Duodenal mucosa (tissue), 2 donors: ENCODE measurements around the gene GAS7.
"Not testable (repeated sequence)": the region's sequence is repeated elsewhere in the genome, so short reads cannot be mapped to it uniquely, and the experiment has no call there.

Source experiments
- H3K27ac ChIP-seq: one replicate; pipeline ENCODE4 v1.7.0; 2013; ENCODE audit warnings: low read depth, low read length
- H3K27me3 ChIP-seq, 2 donors: one replicate each; pipeline ENCODE4 v1.7.0; 2013; ENCODE audit warnings: low read length in 2 of 2, control low read depth in 1 of 2; ENCODE audit not compliant: insufficient read depth in 2 of 2, control insufficient read depth in 1 of 2
- H3K36me3 ChIP-seq, 2 donors: one replicate each; pipeline ENCODE4 v1.7.0; 2013; ENCODE audit warnings: low read length in 2 of 2, control low read depth in 1 of 2; ENCODE audit not compliant: insufficient read depth in 2 of 2, control insufficient read depth in 1 of 2
- H3K4me1 ChIP-seq, 2 donors: one replicate each; pipeline ENCODE4 v1.7.0; 2013; ENCODE audit warnings: low read length in 2 of 2, control low read depth in 1 of 2; ENCODE audit not compliant: insufficient read depth in 2 of 2, control insufficient read depth in 1 of 2
- H3K4me3 ChIP-seq, 2 donors: one replicate each; pipeline ENCODE4 v1.7.0; 2013; ENCODE audit warnings: low read length in 2 of 2, low read depth in 1 of 2
- H3K9ac ChIP-seq, 2 donors: one replicate each; pipeline ENCODE4 v1.7.0; 2013; ENCODE audit warnings: low read length in 2 of 2, low read depth in 1 of 2
- H3K9me3 ChIP-seq, 2 donors: one replicate each; pipeline ENCODE4 v1.7.0; 2013; ENCODE audit warnings: low read length in 2 of 2, control low read depth in 1 of 2; ENCODE audit not compliant: control insufficient read depth in 1 of 2

GAS7 gene

DNA sequence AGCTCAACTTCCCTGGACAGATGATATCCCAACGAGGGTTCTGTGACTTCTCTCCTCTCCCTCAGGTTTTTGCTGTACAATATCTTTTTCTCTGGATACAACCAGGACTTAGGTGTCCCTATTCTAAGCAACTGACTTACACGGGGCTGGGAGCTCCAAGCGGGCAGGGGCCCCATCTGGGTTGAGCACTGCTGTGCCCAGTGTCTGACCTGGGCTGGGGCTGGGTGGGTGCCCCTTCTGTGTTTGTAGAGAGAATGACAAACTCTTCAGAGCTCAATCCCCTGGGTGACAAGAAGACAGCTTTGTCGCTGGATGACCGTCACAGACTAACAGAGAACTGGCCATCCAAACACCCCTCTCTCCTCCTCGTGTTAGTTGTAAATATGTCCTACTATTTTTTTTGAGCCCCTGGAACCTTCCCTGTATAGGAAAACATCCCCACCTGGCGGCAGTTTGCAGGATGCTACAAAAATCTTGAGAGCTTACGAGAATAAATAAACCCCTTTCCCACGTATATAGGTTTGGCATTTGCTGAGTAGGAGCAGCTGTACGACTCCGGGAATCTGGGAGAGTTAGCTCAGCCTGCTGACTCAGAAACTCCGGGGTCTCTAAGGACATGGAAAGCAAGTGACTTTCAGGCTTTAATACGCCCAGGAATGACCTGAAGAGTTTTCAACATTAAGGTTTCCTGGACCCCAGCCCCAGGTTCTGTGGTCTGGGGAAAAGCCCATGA lies 269.6 kb downstream of the GAS7 start:
- Histone ChIP-seq H3K27me3 (no peaks in the 10 kb centered on the region), H3K4me3 (no peak overlapping the region), H3K9ac (no peak overlapping the region), H3K36me3 (no peaks in the 10 kb centered on the region), H3K27ac (no peak overlapping the region), H3K4me1 (no peaks in the 10 kb centered on the region), H3K9me3 (no peaks in the 10 kb centered on the region)

DNA sequence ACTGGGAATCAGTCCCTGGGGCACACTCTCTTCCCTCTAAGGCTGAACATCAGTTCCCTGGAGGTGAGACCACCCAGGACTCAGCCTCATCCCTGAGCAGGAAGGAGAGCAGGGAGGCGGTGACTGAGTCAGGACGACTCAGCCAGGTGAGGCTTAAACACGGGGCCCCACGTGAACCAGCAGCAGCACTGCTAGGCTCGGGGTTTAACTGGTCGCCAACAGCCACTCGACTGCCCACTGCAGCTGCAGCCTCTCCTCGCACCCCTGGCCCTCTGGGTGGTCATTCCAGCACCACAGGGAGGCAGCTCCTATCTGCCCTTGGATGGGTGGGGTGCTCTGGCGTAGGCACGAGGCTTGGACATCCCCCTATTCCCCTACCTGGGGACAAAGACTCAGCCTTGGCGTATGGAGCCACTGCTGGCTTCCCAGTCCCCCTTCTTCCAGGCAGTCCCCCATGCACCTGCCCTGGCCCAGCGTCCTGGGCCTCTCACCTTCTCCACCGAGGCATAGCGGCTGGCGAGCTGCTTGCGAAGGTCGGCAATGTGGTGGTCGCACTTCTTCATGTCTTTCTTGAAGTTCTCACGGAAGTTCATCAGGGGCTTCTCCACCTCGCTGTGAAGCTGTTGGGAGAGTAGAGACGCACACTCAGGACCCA lies 272.1 kb downstream of the GAS7 start:
- Histone ChIP-seq H3K9ac (no peak overlapping the region), H3K36me3 (no peaks in the 10 kb centered on the region)

DNA sequence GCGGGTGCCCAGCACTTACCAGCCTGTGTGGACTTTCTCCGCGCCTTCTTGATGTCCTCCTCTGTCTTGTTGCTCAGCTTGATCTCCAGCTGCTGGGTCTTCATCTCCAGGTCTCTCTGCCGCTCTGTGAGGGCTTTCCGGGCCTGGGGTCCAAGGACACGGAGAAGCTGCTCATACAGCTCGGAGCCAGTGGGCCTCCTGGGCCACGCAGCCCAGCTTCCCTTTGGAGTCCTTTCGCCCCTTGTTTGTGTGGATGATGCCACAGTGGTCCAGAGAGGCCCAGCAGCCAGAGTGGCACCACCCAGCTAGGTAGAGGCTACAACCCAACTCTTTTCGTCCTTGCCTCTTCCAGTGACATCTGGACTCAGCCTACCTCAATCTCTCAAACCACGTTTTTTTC lies 272.9 kb downstream of the GAS7 start:
- no peaks in the 10 kb centered on the region for H3K4me1 ChIP-seq

More for the DNA sequence above, 272.1 kb downstream of the GAS7 start:
- Histone ChIP-seq H3K27me3 (no peaks in the 10 kb centered on the region), H3K4me3 (no peak overlapping the region), H3K27ac (no peak overlapping the region), H3K9me3 (no peaks in the 10 kb centered on the region), H3K4me1 (no peaks in the 10 kb centered on the region)

GRCh38 chr17:9924735-9925191 lies 273.6 kb downstream of the GAS7 start:
- Histone ChIP-seq H3K4me3 (no peak overlapping the region), H3K9me3 (no peaks in the 10 kb centered on the region), H3K36me3 (no peaks in the 10 kb centered on the region), H3K9ac (no peak overlapping the region), H3K27ac (no peak overlapping the region), H3K4me1 (no peaks in the 10 kb centered on the region), H3K27me3 (no peaks in the 10 kb centered on the region)

More for the DNA sequence above, 272.9 kb downstream of the GAS7 start:
- no peaks in the 10 kb centered on the region for H3K27me3 ChIP-seq
- H3K9me3 ChIP-seq: no peaks in the 10 kb centered on the region
- H3K36me3 ChIP-seq: no peaks in the 10 kb centered on the region
- H3K4me3 ChIP-seq: no peak overlapping the region
- no peak overlapping the region for H3K9ac ChIP-seq
- no peak overlapping the region for H3K27ac ChIP-seq

DNA sequence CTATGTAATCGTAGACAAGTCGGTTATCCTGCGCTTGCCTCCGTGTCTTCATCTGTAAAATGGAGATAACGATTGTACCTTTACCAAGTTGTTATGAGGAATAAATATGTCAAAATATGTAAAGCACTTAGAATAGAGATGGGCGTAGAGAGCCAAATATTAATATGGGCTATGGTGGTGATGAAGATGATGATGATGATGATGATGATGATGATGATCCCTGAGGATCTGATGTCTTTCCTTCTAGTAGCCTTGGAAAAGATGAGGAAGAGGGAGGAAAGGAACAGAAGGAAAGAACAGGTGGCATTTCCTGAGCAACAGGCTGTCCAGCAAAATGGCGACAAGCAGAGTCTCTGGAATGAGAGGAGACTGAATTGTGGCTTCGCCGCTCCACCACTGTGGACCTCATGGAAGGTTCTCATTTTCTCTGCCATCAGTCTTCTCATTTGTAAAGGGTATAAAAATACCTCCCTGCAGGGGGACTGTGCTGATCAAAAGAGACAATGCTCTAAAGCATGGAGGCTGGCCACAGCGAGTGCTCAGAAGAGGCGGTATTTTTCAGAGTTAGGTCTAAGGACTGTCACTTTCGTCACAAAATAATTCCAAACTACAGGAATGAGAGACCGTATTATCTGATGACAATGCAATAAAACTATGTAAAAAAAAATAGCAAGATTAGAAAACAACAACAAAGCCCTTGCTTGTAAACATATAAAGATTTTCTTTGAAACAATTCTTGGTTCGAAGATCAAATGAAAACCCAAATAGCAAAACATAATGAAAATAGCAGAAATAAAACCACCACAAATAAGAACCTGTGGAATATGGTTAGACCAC lies 276.2 kb downstream of the GAS7 start:
- no peak overlapping the region for H3K27ac ChIP-seq

GRCh38 chr17:9921216-9921615 lies 277.2 kb downstream of the GAS7 start:
- H3K36me3 ChIP-seq, H3K9ac ChIP-seq, H3K27ac ChIP-seq, H3K27me3 ChIP-seq, H3K9me3 ChIP-seq, H3K4me1 ChIP-seq, H3K4me3 ChIP-seq: not testable (repeated sequence)

More for the DNA sequence above, 276.2 kb downstream of the GAS7 start:
- no peaks in the 10 kb centered on the region for H3K9me3 ChIP-seq
- no peak overlapping the region for H3K9ac ChIP-seq
- no peaks in the 10 kb centered on the region for H3K36me3 ChIP-seq
- H3K4me1 ChIP-seq: no peaks in the 10 kb centered on the region
- no peaks in the 10 kb centered on the region for H3K27me3 ChIP-seq
- no peak overlapping the region for H3K4me3 ChIP-seq

GRCh38 chr17:9918804-9919352 lies 279.5 kb downstream of the GAS7 start:
- Histone ChIP-seq H3K27ac (no peak overlapping the region), H3K9ac (no peak overlapping the region), H3K9me3 (no peaks in the 10 kb centered on the region), H3K27me3 (no peaks in the 10 kb centered on the region), H3K4me3 (no peak overlapping the region), H3K4me1 (no peaks in the 10 kb centered on the region), H3K36me3 (no peaks in the 10 kb centered on the region)

DNA sequence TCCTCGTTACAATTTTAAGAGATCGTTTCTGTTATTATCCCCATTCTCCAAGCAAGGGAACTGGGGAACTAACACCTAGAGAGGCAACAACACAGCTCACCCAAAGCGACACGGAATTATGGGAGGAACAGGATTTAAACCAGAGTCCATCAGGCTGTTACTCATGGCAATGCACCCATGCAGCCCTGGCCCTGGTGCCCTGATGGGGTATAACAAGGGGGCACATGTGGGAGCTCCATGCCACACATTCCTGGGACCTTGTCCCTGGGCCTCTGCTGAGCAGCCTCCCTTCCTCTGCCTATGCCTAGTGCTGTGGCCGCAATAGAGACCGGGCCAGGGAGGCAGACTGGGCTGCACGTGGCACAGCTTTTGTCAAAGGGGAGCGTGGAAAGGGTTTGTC lies 280.1 kb downstream of the GAS7 start:
- H3K4me3 ChIP-seq: no peak overlapping the region
- no peaks in the 10 kb centered on the region for H3K4me1 ChIP-seq
- H3K9me3 ChIP-seq: no peaks in the 10 kb centered on the region
- H3K36me3 ChIP-seq: no peaks in the 10 kb centered on the region
- no peak overlapping the region for H3K9ac ChIP-seq
- no peak overlapping the region for H3K27ac ChIP-seq
- H3K27me3 ChIP-seq: no peaks in the 10 kb centered on the region

DNA sequence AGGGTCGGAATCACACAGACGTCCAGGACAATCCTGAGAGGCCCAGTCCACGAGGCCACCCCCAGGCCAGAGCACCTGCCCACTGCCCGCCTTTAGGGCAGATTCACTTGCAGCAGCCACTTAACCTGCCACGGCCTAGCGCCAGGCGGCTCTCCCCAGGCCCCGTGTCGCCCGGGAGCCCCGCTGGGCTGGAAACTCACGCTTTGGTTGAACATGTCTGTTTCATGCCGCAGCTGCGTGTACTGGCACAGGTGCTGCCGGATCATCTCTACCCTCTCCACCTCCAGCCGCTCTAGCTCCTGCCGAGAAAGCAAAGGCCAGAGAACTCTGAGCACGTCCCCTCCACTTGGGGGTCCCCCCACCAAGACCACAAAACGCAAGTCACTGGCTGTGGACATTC lies 280.6 kb downstream of the GAS7 start:
- no peaks in the 10 kb centered on the region for H3K4me1 ChIP-seq
- H3K4me3 ChIP-seq: no peak overlapping the region
- no peak overlapping the region for H3K9ac ChIP-seq
- no peaks in the 10 kb centered on the region for H3K9me3 ChIP-seq
- H3K27ac ChIP-seq: no peak overlapping the region
- H3K27me3 ChIP-seq: no peaks in the 10 kb centered on the region
- H3K36me3 ChIP-seq: no peaks in the 10 kb centered on the region

- Histone ChIP-seq H3K27me3 (no peaks in the 10 kb centered on the region), H3K9me3 (no peaks in the 10 kb centered on the region), H3K4me1 (no peaks in the 10 kb centered on the region), H3K9ac (no peak overlapping the region), H3K4me3 (no peak overlapping the region), H3K36me3 (no peaks in the 10 kb centered on the region), H3K27ac (no peak overlapping the region)
Measured at GRCh38 chr17:9917131-9917530, 281.3 kb downstream of the GAS7 start.
